DMS53 treated with DMSO at 0.1 percent for 48 hours (cell line): Measurements from ENCODE around the gene ETDC.
"Not testable (repeated sequence)": the region's sequence is repeated elsewhere in the genome, so short reads cannot be mapped to it uniquely, and the experiment has no call there.

Source experiments
- DNase-seq: peaks from one replicate; lab custom pipeline; 2025; ENCODE audit not compliant: unreplicated experiment; lab: John Stamatoyannopoulos, UW

ETDC gene

GRCh38 chrX:135309430-135309923, at the start of gene ETDC:
Gene ETDC (plus strand): TSS chrX:135309480. CDS start chrX:135309480, 0 bp downstream.
- DNase-seq, result no peak

GRCh38 chrX:135260976-135261375, 48.3 kb upstream of the ETDC start:
- not testable (repeated sequence) for DNase-seq

DNA sequence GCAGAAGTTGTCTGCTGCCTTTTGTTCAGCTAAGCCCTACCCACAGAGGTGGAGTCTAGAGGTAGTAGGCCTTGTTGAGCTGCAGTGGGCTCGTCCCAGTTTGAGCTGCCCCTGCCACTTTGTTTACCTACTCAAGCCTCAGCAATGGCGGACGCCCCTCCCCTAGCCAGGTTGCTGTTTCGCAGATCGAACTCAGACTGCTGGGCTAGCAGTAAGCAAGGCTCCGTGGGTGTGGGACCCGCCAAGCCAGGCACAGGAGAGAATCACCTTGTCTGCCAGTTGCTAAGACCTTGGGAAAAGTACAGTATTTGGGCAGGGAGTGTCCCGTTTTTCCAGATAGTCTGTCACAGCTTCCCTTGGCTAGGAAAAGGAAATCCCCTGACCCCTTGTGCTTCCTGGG, 45.9 kb upstream of the ETDC start:
- DNase-seq, result not testable (repeated sequence)

DNA sequence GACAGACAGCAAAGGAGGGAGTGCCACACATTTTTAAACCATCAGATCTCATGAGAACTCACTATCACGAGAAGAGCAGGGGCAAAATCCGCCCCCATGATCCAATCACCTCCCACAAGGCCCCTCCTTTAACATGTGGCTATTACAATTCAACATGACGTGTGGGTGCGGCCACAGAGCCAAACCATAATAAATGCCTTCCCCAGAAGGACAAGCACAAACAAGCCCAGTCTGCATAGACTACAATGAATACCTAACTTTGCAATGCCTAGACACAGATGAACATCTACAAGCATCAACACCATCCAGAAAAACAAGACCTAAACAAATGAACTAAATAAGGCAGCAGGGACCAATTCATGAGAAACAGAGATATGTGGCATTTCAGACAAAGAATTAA, 45.1 kb upstream of the ETDC start:
- no peak for DNase-seq

GRCh38 chrX:135273162-135273561, 36.1 kb upstream of the ETDC start:
- no peak for DNase-seq

DNA sequence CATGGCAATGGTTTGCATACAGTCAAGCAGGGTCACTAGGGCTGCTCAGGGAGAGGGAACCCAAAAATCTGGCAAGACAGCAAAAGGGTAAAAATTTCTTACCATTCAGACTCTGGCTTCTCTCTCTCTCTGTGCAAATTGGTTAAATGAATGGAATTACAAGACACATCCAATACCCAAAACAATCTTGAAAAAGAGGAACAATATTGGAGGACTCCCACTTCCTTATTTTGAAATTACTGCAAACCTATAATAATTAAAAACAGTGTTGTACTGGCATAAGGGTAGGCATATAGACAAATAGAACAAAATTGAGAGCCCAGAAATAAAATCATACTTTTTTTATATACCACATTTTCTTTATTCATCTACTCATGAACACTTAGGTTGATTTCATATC, 33.3 kb upstream of the ETDC start:
- no peak for DNase-seq

GRCh38 chrX:135287266-135287823, 21.9 kb upstream of the ETDC start:
- DNase-seq, result no peak

- DNase-seq, result no peak
These were observed 13.9 kb upstream of the ETDC start for GRCh38 chrX:135295238-135295943.

DNA sequence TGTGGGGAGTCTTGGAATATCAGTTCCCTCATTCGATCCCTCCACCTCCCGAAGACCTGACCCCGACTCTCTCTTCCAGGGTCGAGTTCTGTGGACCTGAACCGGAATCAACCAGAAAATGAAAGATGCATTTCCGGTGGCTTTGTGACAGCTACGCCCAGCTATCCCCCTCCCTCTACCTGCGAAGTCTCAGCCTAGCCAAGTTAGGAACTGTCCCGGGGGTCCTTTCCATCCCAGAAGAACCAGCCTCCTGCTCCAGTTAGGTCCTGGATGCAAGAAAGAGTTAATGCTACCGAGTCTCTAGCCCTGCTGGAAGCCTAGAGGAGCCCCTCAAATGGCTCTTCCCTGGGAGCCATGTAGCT, 13.4 kb upstream of the ETDC start:
- DNase-seq, result no peak

DNA sequence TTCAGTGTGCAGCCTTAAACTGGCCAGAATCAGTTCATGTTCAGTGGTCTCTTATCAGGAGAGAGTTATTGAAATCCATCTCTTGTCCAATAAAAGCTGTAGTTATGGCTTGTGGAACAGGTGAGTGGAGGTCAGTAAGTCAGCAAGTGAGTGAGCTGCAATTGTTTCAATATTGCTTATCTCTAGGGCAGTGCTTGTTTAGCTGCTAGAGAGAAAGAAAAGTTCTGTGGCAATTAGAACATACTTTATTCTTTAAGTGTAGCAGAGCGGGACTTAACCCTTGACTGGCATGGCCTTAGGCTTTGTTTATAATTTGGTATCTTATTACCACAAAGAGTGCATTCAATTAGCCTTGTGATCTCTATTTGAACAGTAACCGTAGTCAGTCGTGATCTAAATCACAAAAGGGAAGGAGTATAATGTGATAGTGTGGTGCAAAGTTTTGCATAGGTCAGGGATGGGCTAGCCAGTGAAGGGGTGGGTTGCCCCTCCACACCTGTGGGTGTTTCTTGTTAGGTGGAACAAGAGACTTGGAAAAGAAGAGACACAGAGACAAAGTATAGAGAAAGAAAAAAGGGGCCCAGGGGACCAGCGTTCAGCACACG, 6.9 kb upstream of the ETDC start:
- DNase-seq, result no peak

DNA sequence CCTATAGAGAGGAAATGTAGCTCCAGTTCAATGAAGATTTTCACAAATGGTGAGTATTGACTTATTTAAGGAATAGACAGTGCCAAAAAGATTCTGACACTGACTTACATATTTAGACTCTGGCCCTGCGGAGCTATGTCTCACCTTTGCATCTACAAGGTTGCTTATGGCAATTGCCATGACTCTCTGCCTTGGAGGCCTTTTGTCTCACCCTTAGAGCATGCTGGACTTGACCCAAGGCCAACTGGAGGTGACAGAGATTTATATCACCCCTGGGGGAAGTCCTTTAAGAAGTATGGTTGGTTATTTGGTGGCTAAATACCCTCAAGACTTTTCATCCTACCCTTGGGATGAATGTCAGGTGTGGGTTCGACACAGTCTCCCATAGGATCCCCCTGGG, 4.5 kb upstream of the ETDC start:
- DNase-seq, result no peak

GRCh38 chrX:135307171-135307570, 2.1 kb upstream of the ETDC start:
- DNase-seq, result no peak

DNA sequence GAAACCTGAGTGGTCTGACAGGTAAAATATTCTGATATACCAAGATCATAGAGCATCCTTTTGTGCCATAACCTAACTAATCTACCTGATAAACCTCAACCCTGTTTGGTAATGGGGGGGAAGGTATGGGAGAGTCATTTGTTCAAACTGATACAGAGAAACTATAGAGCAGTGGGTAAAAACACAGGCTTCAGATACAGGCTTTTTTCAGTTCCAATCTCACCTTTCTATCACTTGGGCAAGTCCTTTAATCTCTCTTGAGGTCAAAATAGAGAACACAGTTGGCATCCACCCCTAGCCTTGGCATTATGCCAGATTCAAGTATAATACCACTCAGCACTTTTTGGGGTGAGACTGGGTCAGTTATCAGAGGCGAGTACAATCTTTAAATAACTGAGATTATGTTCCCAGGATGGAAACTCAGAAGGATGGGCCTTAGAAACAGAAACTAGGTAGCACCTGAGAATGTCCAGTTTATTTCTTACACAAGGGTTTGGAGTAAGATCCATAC, 880 bp upstream of the ETDC start:
- DNase-seq, result no peak

DNA sequence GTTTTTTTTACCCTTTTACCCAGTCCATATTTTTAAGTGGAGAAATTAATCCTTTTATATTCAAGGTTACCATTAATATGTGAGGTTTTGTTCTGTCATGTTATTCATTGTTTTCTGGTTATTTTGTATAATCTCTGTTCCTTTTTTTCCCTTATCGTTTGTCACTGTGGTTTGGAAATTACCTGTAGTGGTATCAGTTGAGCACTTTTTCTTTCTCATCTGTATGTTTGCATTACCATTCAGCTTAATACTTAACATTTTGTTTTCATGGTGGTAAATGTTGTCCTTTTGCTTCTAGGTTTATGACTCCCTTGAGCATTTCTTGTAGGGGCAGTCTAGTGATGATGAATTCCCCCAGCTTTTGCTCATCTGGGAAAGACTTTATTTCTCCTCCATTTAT, 6.6 kb downstream of the ETDC start:
- no peak for DNase-seq

DNA sequence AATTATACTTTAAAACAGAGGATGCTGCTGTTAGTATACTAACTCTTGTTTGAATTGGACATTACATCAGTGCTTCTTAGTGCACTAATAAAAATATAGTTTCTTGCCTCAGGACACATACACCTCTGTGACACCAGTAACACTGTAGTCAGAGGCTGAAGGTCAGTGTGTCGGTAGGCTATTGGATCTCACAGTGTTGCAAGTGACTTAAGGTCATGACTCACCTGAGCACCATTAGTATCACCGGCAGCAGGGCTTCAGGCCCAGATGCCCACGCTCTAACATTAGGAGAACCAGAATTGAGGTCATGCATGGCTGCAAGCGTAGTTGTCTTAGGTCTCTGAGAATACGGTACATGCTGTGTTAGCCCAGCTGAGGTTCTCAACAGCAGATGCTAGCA, 15.2 kb downstream of the ETDC start:
- no peak for DNase-seq

DNA sequence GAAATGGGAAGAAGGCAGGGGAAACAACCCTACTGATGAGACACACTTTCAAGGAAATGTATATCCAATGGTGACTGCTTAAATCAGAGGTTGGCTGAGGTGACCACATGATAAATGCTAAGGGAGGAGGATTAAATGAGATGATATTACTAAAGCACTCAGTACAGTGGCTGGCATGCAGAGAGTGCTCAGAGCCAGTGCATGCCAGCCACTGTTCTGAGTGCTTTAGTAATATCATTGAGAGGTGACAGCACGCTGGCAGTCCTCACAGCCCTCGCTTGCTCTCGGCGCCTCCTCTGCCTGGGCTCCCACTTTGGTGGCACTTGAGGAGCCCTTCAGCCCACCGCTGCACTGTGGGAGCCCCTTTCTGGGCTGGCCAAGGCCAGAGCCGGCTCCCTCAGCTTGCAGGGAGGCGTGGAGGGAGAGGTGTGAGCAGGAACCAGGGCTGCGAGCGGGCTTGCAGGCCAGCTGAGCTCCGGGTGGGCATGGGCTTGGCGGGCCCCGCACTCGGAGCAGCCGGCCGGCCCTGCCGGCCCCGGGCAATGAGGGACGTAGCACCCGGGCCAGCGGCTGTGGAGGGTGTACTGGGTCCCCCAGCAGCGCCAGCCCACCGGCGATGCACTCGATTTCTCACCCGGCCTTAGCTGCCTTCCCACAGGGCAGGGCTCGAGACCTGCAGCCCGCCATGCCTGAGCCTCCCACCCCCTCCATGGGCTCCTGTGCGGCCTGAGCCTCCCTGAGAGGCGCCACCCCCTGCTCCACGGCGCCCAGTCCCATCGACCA, 15.9 kb downstream of the ETDC start:
- DNase-seq, result not testable (repeated sequence)

- no peak for DNase-seq
These were observed 18.0 kb downstream of the ETDC start for GRCh38 chrX:135327299-135327698.

GRCh38 chrX:135328421-135329005, 19.2 kb downstream of the ETDC start:
- DNase-seq, result no peak

- DNase-seq, result no peak
These were observed 21.4 kb downstream of the ETDC start for GRCh38 chrX:135330706-135331105.

DNA sequence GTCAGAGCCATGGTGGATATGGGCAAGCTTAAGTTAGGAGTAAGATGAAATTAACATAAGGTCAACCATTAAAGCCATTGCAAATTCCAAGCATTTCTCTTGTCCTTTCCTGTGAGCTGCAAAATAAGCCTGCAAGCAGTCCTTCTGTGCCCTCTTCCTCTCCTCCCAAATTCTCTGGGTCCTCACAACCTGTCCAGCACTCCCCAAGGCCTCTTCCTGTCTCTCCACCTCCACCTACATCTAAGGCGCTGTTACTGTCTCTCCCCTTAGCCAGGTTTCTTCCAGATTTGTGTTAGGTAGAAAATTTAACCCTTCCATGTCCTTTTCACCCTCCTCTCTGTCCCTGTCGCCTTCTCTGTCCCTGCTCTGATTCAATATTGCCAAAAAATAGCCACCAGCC, 22.2 kb downstream of the ETDC start:
- DNase-seq, result no peak

DNA sequence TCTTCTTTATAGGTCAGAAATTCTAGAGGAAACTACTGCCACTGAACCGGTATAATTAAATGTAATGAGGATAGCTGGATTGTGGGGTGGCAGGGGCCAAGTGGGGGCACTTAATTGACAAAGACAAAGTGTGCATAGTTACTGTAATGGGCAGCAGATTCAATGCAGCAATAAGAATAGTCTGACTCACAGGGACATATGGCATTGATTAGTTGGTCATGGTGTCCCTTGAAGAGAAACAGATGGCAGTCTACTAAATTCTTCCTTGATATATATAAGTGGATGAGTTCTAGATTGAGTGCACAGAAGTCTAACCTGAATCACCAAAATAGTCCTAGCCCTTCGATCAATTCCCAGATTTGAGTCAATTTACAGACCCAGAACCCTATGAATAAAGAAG, 31.6 kb downstream of the ETDC start:
- DNase-seq, result no peak
